Mesothelial cell of epicardium (in vitro differentiated cells): ENCODE data around the gene DHRS9. TPM values are rescaled to one million over a fixed set of nuclear protein-coding genes. Genes with fewer than 3 reads are reported as not detected.

Source experiments
- DNase-seq, 2 experiments: peaks; one replicate each; pipeline ENCODE4 v3.0.0; 2021; ENCODE audit warnings: low spot score in 2 of 2; ENCODE audit not compliant: unreplicated experiment in 2 of 2
- H3K27ac Mint-ChIP-seq: 2 replicates; pipeline ENCODE4 v1.8.0; 2021; ENCODE audit warnings: mixed read lengths
- H3K27me3 Mint-ChIP-seq: 2 replicates; pipeline ENCODE4 v1.8.0; 2021; ENCODE audit warnings: low read depth, mixed read lengths
- H3K36me3 Mint-ChIP-seq: 2 replicates; pipeline ENCODE4 v1.8.0; 2021; ENCODE audit warnings: mixed read lengths
- H3K4me1 Mint-ChIP-seq: 2 replicates; pipeline ENCODE4 v1.8.0; 2021; ENCODE audit warnings: mixed read lengths
- H3K4me3 Mint-ChIP-seq: 2 replicates; pipeline ENCODE4 v1.8.0; 2021; ENCODE audit warnings: mild to moderate bottlenecking, moderate library complexity, mixed read lengths
- H3K9me3 Mint-ChIP-seq: 2 replicates; pipeline ENCODE4 v1.8.0; 2021; ENCODE audit warnings: mixed read lengths
- CTCF ChIP-seq: fragments of 200-600 bp; sonication (generic); IDR thresholded peaks from one replicate; pipeline ENCODE4 v1.5.0; 2021; ENCODE audit warnings: antibody characterized with exemption; ENCODE audit not compliant: unreplicated experiment
- total RNA-seq: library from RNA; stranded (reverse); gene quantifications from 3 replicates; pipeline ENCODE4 v1.2.1, GENCODE V29; 2021

The DHRS9 gene
- total RNA-seq, 1 donor from 2014 or later = 0.16 TPM

DNA sequence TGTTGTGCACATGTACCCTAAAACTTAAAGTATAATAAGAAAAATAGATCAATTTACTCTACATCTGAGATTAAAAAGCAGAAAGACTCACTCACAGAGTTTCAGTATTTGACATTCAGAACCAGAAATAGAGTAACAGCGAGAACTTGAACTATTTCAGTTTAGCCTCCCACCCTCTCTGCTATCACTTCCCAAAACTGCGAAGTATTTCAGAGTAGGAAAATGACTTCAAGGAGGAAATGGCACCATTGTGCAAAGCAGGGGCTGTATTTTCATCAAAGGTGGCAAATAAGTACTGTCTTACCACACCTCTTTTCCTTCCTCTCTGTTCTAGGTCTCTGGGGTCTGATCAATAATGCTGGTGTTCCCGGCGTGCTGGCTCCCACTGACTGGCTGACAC is 13.6 kb downstream of the DHRS9 start:
- Mint-ChIP-seq H3K4me3 (no peak overlapping the region), H3K27me3 (peaks cover 49% of the 10 kb centered on the region), H3K4me1 (peaks cover 7% of the 10 kb centered on the region), H3K9me3 (peaks cover 28% of the 10 kb centered on the region), H3K27ac (no peak overlapping the region), H3K36me3 (no peaks in the 10 kb centered on the region)
- TF ChIP-seq CTCF = no peak
- no peak for DNase-seq

DNA sequence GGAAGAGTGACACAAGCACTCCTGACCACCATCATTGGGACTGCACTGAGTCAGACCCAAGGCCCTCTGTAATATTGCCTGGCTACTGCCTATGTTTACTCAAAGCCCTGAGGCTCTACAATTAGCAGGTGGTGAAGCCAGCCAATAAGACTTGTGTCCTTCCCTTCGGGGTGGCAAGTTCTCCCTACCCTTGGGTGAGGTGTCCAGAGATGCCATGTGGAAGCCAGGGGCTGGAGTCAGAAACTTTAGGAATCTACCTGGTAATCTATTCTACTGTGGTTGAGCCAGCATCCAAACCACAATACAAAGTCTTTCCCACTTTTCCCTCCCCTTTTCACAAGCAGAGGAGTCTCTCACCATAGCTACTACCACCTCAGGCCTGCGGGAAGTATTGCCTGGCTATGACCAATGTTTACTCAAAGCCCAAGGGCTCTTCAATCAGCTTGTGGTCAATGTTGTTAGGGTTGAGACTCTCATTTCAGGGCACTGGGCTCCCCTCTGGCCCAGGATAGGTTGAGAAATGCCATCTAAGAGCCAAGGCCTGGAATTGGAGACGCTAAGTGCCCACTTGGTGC is 17.6 kb downstream of the DHRS9 start:
- no peak overlapping the region for H3K27ac Mint-ChIP-seq
- peaks cover 52% of the 10 kb centered on the region for H3K27me3 Mint-ChIP-seq

GRCh38 chr2:169087757-169088379 is 18.5 kb downstream of the DHRS9 start:
- no peaks in the 10 kb centered on the region for H3K36me3 Mint-ChIP-seq
- no peaks in the 10 kb centered on the region for H3K4me1 Mint-ChIP-seq
- peaks cover 59% of the 10 kb centered on the region for H3K27me3 Mint-ChIP-seq
- peaks cover 28% of the 10 kb centered on the region for H3K9me3 Mint-ChIP-seq
- DNase-seq = no peak
- H3K4me3 Mint-ChIP-seq = no peak overlapping the region
- no peak for TF ChIP-seq CTCF
- H3K27ac Mint-ChIP-seq = no peak overlapping the region

More for the DNA sequence above, 17.6 kb downstream of the DHRS9 start:
- Mint-ChIP-seq H3K9me3 (peaks cover 28% of the 10 kb centered on the region), H3K4me1 (no peaks in the 10 kb centered on the region), H3K36me3 (no peaks in the 10 kb centered on the region), H3K4me3 (no peak overlapping the region)
- no peak for DNase-seq
- no peak for TF ChIP-seq CTCF

DNA sequence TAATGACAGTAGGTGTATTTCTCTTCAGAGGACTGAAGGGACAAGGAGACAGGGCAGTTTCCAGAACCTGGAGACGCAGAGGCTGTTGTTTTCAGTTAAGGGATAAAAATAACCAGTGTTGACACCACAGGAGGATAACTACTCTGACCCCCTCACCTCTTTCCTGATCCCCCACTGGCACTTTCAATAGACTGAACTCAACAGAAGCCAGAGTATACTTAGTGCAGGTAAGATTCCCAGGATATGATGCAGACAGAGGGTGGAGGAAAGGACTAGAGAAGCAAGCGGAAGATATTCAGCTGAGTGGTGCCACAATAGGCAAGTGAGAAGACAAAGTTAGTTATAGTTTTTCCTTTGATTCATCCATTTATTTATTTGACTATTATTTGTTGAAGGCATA is 19.8 kb downstream of the DHRS9 start:
- H3K4me1 Mint-ChIP-seq = no peaks in the 10 kb centered on the region
- peaks cover 24% of the 10 kb centered on the region for H3K9me3 Mint-ChIP-seq
- no peak overlapping the region for H3K4me3 Mint-ChIP-seq
- no peak for DNase-seq
- TF ChIP-seq CTCF = no peak
- peaks cover 53% of the 10 kb centered on the region for H3K27me3 Mint-ChIP-seq
- H3K27ac Mint-ChIP-seq = no peak overlapping the region
- H3K36me3 Mint-ChIP-seq = no peaks in the 10 kb centered on the region

- TF ChIP-seq CTCF = no peak
- no peak overlapping the region for H3K4me3 Mint-ChIP-seq
- H3K4me1 Mint-ChIP-seq = no peaks in the 10 kb centered on the region
- H3K36me3 Mint-ChIP-seq = no peaks in the 10 kb centered on the region
- peaks cover 13% of the 10 kb centered on the region for H3K9me3 Mint-ChIP-seq
- H3K27ac Mint-ChIP-seq = no peak overlapping the region
- DNase-seq = no peak
- peaks cover 46% of the 10 kb centered on the region for H3K27me3 Mint-ChIP-seq
These were observed 20.9 kb downstream of the DHRS9 start for GRCh38 chr2:169090133-169090820.
